HCT116 (cell line): ENCODE data around the gene ZNF785.

Source experiments
- EZH2 ChIP-seq: fragments of 200-600 bp; sonication (generic); IDR thresholded peaks from 2 replicates; pipeline ENCODE4 v1.6.1; 2017; ENCODE audit warnings: antibody characterized with exemption, mixed run types
- JUND ChIP-seq: IDR thresholded peaks from 2 replicates; pipeline ENCODE4 v1.6.1; 2012
- POLR2A ChIP-seq: IDR thresholded peaks from 2 replicates; pipeline ENCODE4 v1.7.0; 2011; ENCODE audit warnings: borderline replicate concordance; ENCODE audit not compliant: insufficient read depth, insufficient read length; ENCODE audit errors: extremely low read depth
- YY1 ChIP-seq: IDR thresholded peaks from 2 replicates; pipeline ENCODE4 v1.6.1; 2011; ENCODE audit warnings: low read length, low read depth, moderate library complexity, mild to moderate bottlenecking; ENCODE audit not compliant: insufficient replicate concordance; ENCODE audit errors: extremely low read depth
- ZNF274 ChIP-seq: fragments of 200-500 bp; sonication (Bioruptor generic); IDR thresholded peaks from 2 replicates; pipeline ENCODE4 v1.6.1; 2014; ENCODE audit warnings: mild to moderate bottlenecking, low read depth, low read length, inconsistent platforms

- TF ChIP-seq EZH2 = no peak
- no peak for TF ChIP-seq ZNF274
- peak; percentile 100 for TF ChIP-seq YY1
- TF ChIP-seq JUND = no peak
- no peak for TF ChIP-seq POLR2A
Observed at GRCh38 chr16:30534368-30535105, 51.0 kb downstream of the ZNF785 start, which contains the start of gene ZNF747.
